SK-N-SH (cell line): ENCODE results near the gene HOXC13. TPM values are rescaled to one million over a fixed set of nuclear protein-coding genes. Genes with fewer than 3 reads are reported as not detected.

Experiments used
- CTCF ChIA-PET: fragments of 300-600, 350-600 bp; formaldehyde crosslinking; extraction: SDS; loops from one replicate; lab custom pipeline; 2021; lab: Yijun Ruan, JAX
- POLR2A ChIA-PET: fragments of 350-600 bp; sonication (Branson Sonifier 250); formaldehyde crosslinking; extraction: SDS; loops from one replicate; lab custom pipeline; 2020; ENCODE audit warnings: antibody characterized with exemption, inconsistent platforms; lab: Yijun Ruan, JAX
- DNase-seq: peaks from one replicate; pipeline ENCODE4 v3.0.0; 2012
- H2AFZ ChIP-seq: fragments of 200-600 bp; sonication (generic); 2 replicates; pipeline ENCODE4 v1.8.1; 2016; ENCODE audit warnings: antibody characterized with exemption, mild to moderate bottlenecking, low read depth
- H3F3A ChIP-seq: fragments of 200-600 bp; sonication (generic); replicated peaks from 2 replicates; pipeline ENCODE3; 2016; ENCODE audit warnings: antibody characterized with exemption, mild to moderate bottlenecking; ENCODE audit not compliant: insufficient read depth
- H3K27ac ChIP-seq, 2 experiments: fragments of 200-500 bp in 1 of 2; fragments of 200-600 bp in 1 of 2; sonication (Bioruptor generic) in 1 of 2; sonication (generic), shearing (Covaris generic) in 1 of 2; 2 replicates each; pipeline versions ENCODE4 v1.5.1 to v1.6.1; 2014 to 2016; ENCODE audit warnings: low read depth in 2 of 2, inconsistent platforms in 1 of 2, low read length in 1 of 2, mild to moderate bottlenecking in 1 of 2, mixed read lengths in 1 of 2
- H3K27me3 ChIP-seq: fragments of 200-600 bp; sonication (generic), shearing (Covaris generic); 2 replicates; pipeline ENCODE4 v1.6.1; 2016; ENCODE audit warnings: mixed run types; ENCODE audit not compliant: insufficient read depth
- H3K36me3 ChIP-seq, 2 experiments: fragments of 200-500 bp in 1 of 2; fragments of 200-600 bp in 1 of 2; sonication (Bioruptor generic) in 1 of 2; sonication (generic) in 1 of 2; replicated peaks in 1 of 2; 2 replicates each; pipeline versions ENCODE3 to v1.5.1; 2014 to 2016; ENCODE audit warnings: low read length in 1 of 2, mild to moderate bottlenecking in 1 of 2; ENCODE audit not compliant: insufficient read depth in 2 of 2, control insufficient read depth in 1 of 2
- H3K4me1 ChIP-seq, 2 experiments: fragments of 200-500 bp in 1 of 2; fragments of 200-600 bp in 1 of 2; sonication (Bioruptor generic) in 1 of 2; sonication (generic), shearing (Covaris generic) in 1 of 2; 2 replicates each; pipeline versions ENCODE4 v1.5.1 to v1.6.1; 2014 to 2016; ENCODE audit warnings: low read depth in 1 of 2, low read length in 1 of 2, mixed run types in 1 of 2; ENCODE audit not compliant: insufficient read depth in 2 of 2, control insufficient read depth in 1 of 2
- H3K4me2 ChIP-seq: fragments of 200-600 bp; sonication (generic), shearing (Covaris generic); 2 replicates; pipeline ENCODE4 v1.6.1; 2017; ENCODE audit warnings: mixed run types
- H3K4me3 ChIP-seq, 2 experiments: fragments of 200-500 bp in 1 of 2; fragments of 200-600 bp in 1 of 2; sonication (Bioruptor generic) in 1 of 2; sonication (generic), shearing (Covaris generic) in 1 of 2; 2 replicates each; pipeline versions ENCODE4 v1.5.1 to v1.8.1; 2014 to 2016; ENCODE audit warnings: low read depth in 2 of 2, inconsistent platforms in 1 of 2, low read length in 1 of 2, mild to moderate bottlenecking in 1 of 2, mixed read lengths in 1 of 2, moderate library complexity in 1 of 2
- H3K79me2 ChIP-seq: fragments of 200-600 bp; sonication (generic); 2 replicates; pipeline ENCODE4 v1.8.1; 2017; ENCODE audit warnings: mild to moderate bottlenecking; ENCODE audit not compliant: insufficient read depth
- H3K9ac ChIP-seq: fragments of 200-600 bp; sonication (generic); 2 replicates; pipeline ENCODE4 v1.6.1; 2017; ENCODE audit warnings: mixed run types
- H3K9me2 ChIP-seq: fragments of 200-600 bp; sonication (generic); 2 replicates; pipeline ENCODE4 v1.6.1; 2017; ENCODE audit warnings: mixed run types
- H3K9me3 ChIP-seq: fragments of 200-600 bp; sonication (generic); 2 replicates; pipeline ENCODE4 v1.6.1; 2017; ENCODE audit warnings: mixed run types, mild to moderate bottlenecking, moderate library complexity
- H4K20me1 ChIP-seq: fragments of 200-600 bp; sonication (generic); 2 replicates; pipeline ENCODE4 v1.6.1; 2017; ENCODE audit warnings: mild to moderate bottlenecking, mixed run types; ENCODE audit not compliant: insufficient read depth
- EZH2phosphoT487 ChIP-seq: fragments of 200-600 bp; sonication (generic); IDR thresholded peaks from 2 replicates; pipeline ENCODE4 v1.6.1; 2017; ENCODE audit warnings: low read depth, mixed run types, mild to moderate bottlenecking, antibody characterized with exemption, moderate library complexity, borderline replicate concordance
- JUND ChIP-seq: IDR thresholded peaks from 2 replicates; pipeline ENCODE4 v1.4.0; 2012
- MXI1 ChIP-seq: IDR thresholded peaks from 2 replicates; pipeline ENCODE4 v1.6.1; 2012; ENCODE audit warnings: mild to moderate bottlenecking, low read depth, low read length, improper control_type of control experiment
- NFIC ChIP-seq: IDR thresholded peaks from 2 replicates; pipeline ENCODE4 v1.4.0; 2012; ENCODE audit warnings: borderline replicate concordance
- RAD21 ChIP-seq: IDR thresholded peaks from 2 replicates; pipeline ENCODE4 v1.6.1; 2012; ENCODE audit warnings: mild to moderate bottlenecking, low read length
- RCOR1 ChIP-seq: fragments of 150-350 bp; IDR thresholded peaks from 2 replicates; pipeline ENCODE4 v1.6.1; 2017; ENCODE audit warnings: antibody characterized with exemption, low read length
- RFX5 ChIP-seq: IDR thresholded peaks from 2 replicates; pipeline ENCODE4 v1.6.1; 2012; ENCODE audit warnings: mild to moderate bottlenecking, improper control_type of control experiment, low read length
- SMC3 ChIP-seq: IDR thresholded peaks from 2 replicates; pipeline ENCODE4 v1.6.1; 2012; ENCODE audit warnings: low read depth, low read length, improper control_type of control experiment
- TEAD4 ChIP-seq: IDR thresholded peaks from 2 replicates; pipeline ENCODE4 v1.4.0; 2012; ENCODE audit warnings: mild to moderate bottlenecking, borderline replicate concordance; ENCODE audit not compliant: insufficient read depth
- WGBS: methylation state at CpG from one replicate; pipeline ENCODE4 v1.1.6; 2017; ENCODE audit warnings: low lambda C conversion rate; 5-methylcytosine and 5-hydroxymethylcytosine counted together
- polyA plus RNA-seq, 3 experiments: library from polyadenylated mRNA; depleted of rRNA; stranded (reverse); fragments of >200 nt; gene quantifications; 2 replicates each; pipeline ENCODE4 v1.2.3, GENCODE V29; 2012
- TF ChIP-seq, protein P1 (sequence below): fragments of 200-600 bp; sonication (generic); IDR thresholded peaks from 2 replicates; pipeline ENCODE4 v1.6.1; 2017; ENCODE audit warnings: antibody characterized with exemption, mild to moderate bottlenecking, moderate library complexity
- TF ChIP-seq, protein P2 (sequence below): fragments of 150-350 bp; IDR thresholded peaks from 2 replicates; pipeline ENCODE4 v1.6.1; 2016; ENCODE audit warnings: mild to moderate bottlenecking, low read depth, low read length
- TF ChIP-seq, protein P3 (sequence below): IDR thresholded peaks from 2 replicates; pipeline ENCODE4 v1.4.0; 2012; ENCODE audit warnings: low read depth, borderline replicate concordance

Gene HOXC13
- polyA plus RNA-seq, 1 of the 3 experiments (the other 2 are of a cell fraction) = not detected

DNA sequence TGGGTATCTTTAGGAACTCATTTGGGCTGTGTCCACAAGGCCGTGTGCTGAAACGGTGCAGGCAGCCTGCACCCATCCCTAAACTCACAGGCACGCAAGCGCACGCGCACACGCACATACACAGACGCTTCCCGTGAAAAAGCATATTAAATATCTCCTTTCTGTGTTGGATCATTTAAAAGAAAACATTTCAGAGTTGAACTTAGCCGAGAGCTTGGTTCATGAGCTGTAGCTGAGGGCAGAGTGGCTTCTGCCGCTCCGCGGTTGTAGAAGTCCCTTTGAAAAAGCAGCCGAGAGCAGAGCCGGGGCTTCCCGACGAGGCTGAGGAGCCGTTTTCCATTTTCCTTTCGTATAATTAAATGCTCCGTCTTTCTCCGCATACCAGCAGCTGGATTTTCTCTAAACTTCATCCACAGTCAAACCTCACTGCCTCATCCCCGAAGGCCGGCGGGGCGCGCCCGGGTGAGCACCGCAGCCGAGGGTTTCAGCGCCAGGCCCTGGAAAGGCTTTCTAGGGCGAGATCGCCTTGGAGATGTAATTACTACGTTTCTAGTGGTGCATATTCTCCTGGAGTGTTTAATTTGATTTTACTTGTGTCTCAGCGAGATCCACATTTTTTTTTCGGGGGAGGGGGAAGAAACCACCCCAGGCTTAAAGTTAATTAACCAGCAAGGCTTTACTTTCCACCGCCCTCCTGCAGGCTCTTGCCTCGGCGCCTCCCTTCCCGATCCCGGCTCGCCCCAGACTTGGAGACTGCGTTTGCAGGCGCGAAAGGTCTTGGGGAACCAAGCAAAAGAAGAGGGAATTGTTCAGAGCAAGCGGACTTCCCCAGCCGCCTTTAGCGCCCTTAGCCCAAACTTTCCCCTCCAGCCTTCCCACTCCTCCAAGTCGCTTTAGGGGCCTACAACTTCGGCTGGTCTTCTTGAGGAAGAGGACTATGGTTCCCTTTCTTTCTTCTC lies 3.0 kb upstream of the HOXC13 start:
- WGBS = 12% methylated on average over 48 of the region's 49 CpGs

DNA sequence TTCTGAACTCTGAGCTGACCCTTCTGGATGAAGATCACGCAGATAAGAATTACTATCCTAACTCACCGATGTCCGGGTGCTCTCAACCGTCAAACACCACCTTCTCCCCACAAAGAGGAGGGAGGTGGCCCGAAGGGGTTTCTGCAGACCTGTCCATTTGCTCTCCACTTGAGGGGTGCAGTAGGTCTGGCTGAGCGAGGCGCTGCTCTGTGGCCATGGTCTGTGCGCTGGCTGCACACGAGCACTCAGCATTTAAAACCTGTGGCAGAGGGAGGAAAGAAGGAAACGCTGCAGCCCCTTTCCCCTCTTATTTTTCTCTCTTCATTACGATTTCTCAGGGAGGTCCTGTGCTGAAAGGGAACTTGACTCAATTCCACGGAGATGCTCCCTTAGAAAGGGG lies 1.5 kb upstream of the HOXC13 start:
- no peak overlapping the region for H3K27ac ChIP-seq
- DNase-seq = no peak
- no peak overlapping the region for H3K9ac ChIP-seq
- no peaks in the 10 kb centered on the region; a peak in 1 of 4 replicates for H3K4me1 ChIP-seq
- no peaks in the 10 kb centered on the region for H3K9me2 ChIP-seq
- TF ChIP-seq, protein P1, sequence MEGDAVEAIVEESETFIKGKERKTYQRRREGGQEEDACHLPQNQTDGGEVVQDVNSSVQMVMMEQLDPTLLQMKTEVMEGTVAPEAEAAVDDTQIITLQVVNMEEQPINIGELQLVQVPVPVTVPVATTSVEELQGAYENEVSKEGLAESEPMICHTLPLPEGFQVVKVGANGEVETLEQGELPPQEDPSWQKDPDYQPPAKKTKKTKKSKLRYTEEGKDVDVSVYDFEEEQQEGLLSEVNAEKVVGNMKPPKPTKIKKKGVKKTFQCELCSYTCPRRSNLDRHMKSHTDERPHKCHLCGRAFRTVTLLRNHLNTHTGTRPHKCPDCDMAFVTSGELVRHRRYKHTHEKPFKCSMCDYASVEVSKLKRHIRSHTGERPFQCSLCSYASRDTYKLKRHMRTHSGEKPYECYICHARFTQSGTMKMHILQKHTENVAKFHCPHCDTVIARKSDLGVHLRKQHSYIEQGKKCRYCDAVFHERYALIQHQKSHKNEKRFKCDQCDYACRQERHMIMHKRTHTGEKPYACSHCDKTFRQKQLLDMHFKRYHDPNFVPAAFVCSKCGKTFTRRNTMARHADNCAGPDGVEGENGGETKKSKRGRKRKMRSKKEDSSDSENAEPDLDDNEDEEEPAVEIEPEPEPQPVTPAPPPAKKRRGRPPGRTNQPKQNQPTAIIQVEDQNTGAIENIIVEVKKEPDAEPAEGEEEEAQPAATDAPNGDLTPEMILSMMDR = no peak
- TF ChIP-seq, protein P2, sequence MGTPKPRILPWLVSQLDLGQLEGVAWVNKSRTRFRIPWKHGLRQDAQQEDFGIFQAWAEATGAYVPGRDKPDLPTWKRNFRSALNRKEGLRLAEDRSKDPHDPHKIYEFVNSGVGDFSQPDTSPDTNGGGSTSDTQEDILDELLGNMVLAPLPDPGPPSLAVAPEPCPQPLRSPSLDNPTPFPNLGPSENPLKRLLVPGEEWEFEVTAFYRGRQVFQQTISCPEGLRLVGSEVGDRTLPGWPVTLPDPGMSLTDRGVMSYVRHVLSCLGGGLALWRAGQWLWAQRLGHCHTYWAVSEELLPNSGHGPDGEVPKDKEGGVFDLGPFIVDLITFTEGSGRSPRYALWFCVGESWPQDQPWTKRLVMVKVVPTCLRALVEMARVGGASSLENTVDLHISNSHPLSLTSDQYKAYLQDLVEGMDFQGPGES = no peak
- no peak for TF ChIP-seq SMC3
- TF ChIP-seq JUND = no peak
- TF ChIP-seq RFX5 = no peak
- TF ChIP-seq TEAD4 = no peak
- TF ChIP-seq NFIC = no peak
- TF ChIP-seq MXI1 = no peak
- no peak for TF ChIP-seq RCOR1
- TF ChIP-seq RAD21 = no peak
- H3K4me2 ChIP-seq = no peak overlapping the region
- H2AFZ ChIP-seq = no peak overlapping the region
- H3F3A ChIP-seq = no peaks in the 10 kb centered on the region
- WGBS = 16% methylated on average over 11 of the region's 12 CpGs
- H3K9me3 ChIP-seq = no peaks in the 10 kb centered on the region
- no peak overlapping the region for H3K4me3 ChIP-seq
- no peaks in the 10 kb centered on the region for H3K36me3 ChIP-seq
- ChIA-PET CTCF (interaction anchor here (1.1 to 4.9 kb wide), 5 partner anchors 16 to 193 kb away, joined by 3 to 16 read pairs (median 4); no protein-coding TSS in a partner anchor), POLR2A (no interaction called here)
- H3K27me3 ChIP-seq = peaks cover 100% of the 10 kb centered on the region
- H3K79me2 ChIP-seq = no peaks in the 10 kb centered on the region
- no peaks in the 10 kb centered on the region for H4K20me1 ChIP-seq

More for the DNA sequence above, 3.0 kb upstream of the HOXC13 start:
- Histone ChIP-seq H3K9ac (no peak overlapping the region), H3K27ac (no peak overlapping the region), H3K4me1 (no peaks in the 10 kb centered on the region; a peak in 1 of 4 replicates), H3K4me3 (peak overlapping the region in 1 of 2 experiments; percentile 36; a peak in 2 of 4 replicates), H4K20me1 (no peaks in the 10 kb centered on the region), H3K36me3 (no peaks in the 10 kb centered on the region), H3K4me2 (peak overlapping the region; percentile 77), H3F3A (no peaks in the 10 kb centered on the region), H3K27me3 (peaks cover 97% of the 10 kb centered on the region), H3K9me2 (no peaks in the 10 kb centered on the region), H3K9me3 (no peaks in the 10 kb centered on the region), H2AFZ (no peak overlapping the region), H3K79me2 (no peaks in the 10 kb centered on the region)
- ChIA-PET POLR2A (no interaction called here), CTCF (interaction anchor here (1.0 to 1.6 kb wide), 6 partner anchors 13 to 279 kb away, joined by 3 to 4 read pairs (median 3); partner anchors contain the start of genes ATP5MC2 and HOXC10)
- DNase-seq = no peak
- TF ChIP-seq, protein P3, sequence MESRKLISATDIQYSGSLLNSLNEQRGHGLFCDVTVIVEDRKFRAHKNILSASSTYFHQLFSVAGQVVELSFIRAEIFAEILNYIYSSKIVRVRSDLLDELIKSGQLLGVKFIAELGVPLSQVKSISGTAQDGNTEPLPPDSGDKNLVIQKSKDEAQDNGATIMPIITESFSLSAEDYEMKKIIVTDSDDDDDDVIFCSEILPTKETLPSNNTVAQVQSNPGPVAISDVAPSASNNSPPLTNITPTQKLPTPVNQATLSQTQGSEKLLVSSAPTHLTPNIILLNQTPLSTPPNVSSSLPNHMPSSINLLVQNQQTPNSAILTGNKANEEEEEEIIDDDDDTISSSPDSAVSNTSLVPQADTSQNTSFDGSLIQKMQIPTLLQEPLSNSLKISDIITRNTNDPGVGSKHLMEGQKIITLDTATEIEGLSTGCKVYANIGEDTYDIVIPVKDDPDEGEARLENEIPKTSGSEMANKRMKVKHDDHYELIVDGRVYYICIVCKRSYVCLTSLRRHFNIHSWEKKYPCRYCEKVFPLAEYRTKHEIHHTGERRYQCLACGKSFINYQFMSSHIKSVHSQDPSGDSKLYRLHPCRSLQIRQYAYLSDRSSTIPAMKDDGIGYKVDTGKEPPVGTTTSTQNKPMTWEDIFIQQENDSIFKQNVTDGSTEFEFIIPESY = no peak
- peak; percentile 75 for TF ChIP-seq EZH2phosphoT487
